Posterior vena cava (tissue), 2 donors: ENCODE data around the gene PDE4D. TPM values are rescaled to one million over a fixed set of nuclear protein-coding genes. Genes with fewer than 3 reads are reported as not detected.
"Not testable (repeated sequence)": the region's sequence is repeated elsewhere in the genome, so short reads cannot be mapped to it uniquely, and the experiment has no call there.

Source experiments
- DNase-seq: peaks from one replicate; pipeline ENCODE4 v3.0.0-alpha.2; 2020; ENCODE audit warnings: low spot score
- intact Hi-C, 2 donors: fragments of 100-400 bp; cut with DNase I; formaldehyde crosslinking; loops; one replicate each; pipeline versions ENCODE4 v1.14.1 to v1.14.2; 2022 to 2023
- total RNA-seq, 2 donors: library from RNA; stranded (reverse); fragmentation: NEBNext Ultra II Directional; extraction: Animal tissue kit (Norgen Biotek cat#: 25700); gene quantifications; one replicate each; pipeline ENCODE4 v1.2.1, GENCODE V29; 2021
- donor health status: DM: yes; HTN: yes; CAD: no.
- donor health status: DM: yes; HTN: yes; CAD: no.

Gene PDE4D
- total RNA-seq, 2 donors from 2014 or later = 72.4 to 106 TPM

GRCh38 chr5:59019078-59019477 is 874.4 kb downstream of the PDE4D start:
- DNase-seq = no peak
- intact Hi-C loops = no loop called here

GRCh38 chr5:59016925-59017324 is 876.6 kb downstream of the PDE4D start:
- DNase-seq = no peak
- intact Hi-C loops = no loop called here

GRCh38 chr5:59008816-59009473 is 884.6 kb downstream of the PDE4D start:
- intact Hi-C loops = loop anchor here (10.0 kb wide), 1 partner anchor 114 kb away; no protein-coding TSS in a partner anchor

GRCh38 chr5:59007460-59008063 is 886.0 kb downstream of the PDE4D start:
- intact Hi-C loops = loop anchor here (10.0 kb wide), 1 partner anchor 113 kb away; no protein-coding TSS in a partner anchor
- no peak for DNase-seq

More at GRCh38 chr5:59008816-59009473, 884.6 kb downstream of the PDE4D start:
- no peak for DNase-seq

GRCh38 chr5:59005934-59006701 is 887.4 kb downstream of the PDE4D start:
- intact Hi-C loops = loop anchor here (10.0 kb wide), 1 partner anchor 111 kb away; no protein-coding TSS in a partner anchor

GRCh38 chr5:59003641-59004040 is 889.9 kb downstream of the PDE4D start:
- DNase-seq = no peak
- intact Hi-C loops = loop anchor here (10.0 kb wide), 1 partner anchor 109 kb away; no protein-coding TSS in a partner anchor

More at GRCh38 chr5:59005934-59006701, 887.4 kb downstream of the PDE4D start:
- no peak for DNase-seq

GRCh38 chr5:59003124-59003523 is 890.4 kb downstream of the PDE4D start:
- intact Hi-C loops = loop anchor here (10.0 kb wide), 1 partner anchor 108 kb away; no protein-coding TSS in a partner anchor
- DNase-seq = no peak

- no peak for DNase-seq
- intact Hi-C loops = loop anchor here (10.0 kb wide), 1 partner anchor 107 kb away; no protein-coding TSS in a partner anchor
Observed at GRCh38 chr5:59002162-59002825, 891.2 kb downstream of the PDE4D start.

- DNase-seq = no peak
Observed at GRCh38 chr5:59001716-59002115, 891.8 kb downstream of the PDE4D start.

GRCh38 chr5:59001154-59001553 is 892.4 kb downstream of the PDE4D start:
- intact Hi-C loops = loop anchor here (10.0 kb wide), 1 partner anchor 106 kb away; no protein-coding TSS in a partner anchor
- no peak for DNase-seq

More at GRCh38 chr5:59001716-59002115, 891.8 kb downstream of the PDE4D start:
- intact Hi-C loops = loop anchor here (10.0 kb wide), 1 partner anchor 107 kb away; no protein-coding TSS in a partner anchor

GRCh38 chr5:59000211-59000610 is 893.3 kb downstream of the PDE4D start:
- intact Hi-C loops = loop anchor here (10.0 kb wide), 1 partner anchor 105 kb away; no protein-coding TSS in a partner anchor
- no peak for DNase-seq

GRCh38 chr5:58999804-59000203 is 893.7 kb downstream of the PDE4D start:
- intact Hi-C loops = loop anchor here (10.0 kb wide), 1 partner anchor 105 kb away; no protein-coding TSS in a partner anchor
- DNase-seq = no peak

- intact Hi-C loops = no loop called here
- DNase-seq = no peak
Observed at GRCh38 chr5:58998544-58998943, 895.0 kb downstream of the PDE4D start.

GRCh38 chr5:58995779-58996178 is 897.7 kb downstream of the PDE4D start:
- intact Hi-C loops, DNase-seq: not testable (repeated sequence)

- intact Hi-C loops = no loop called here
- DNase-seq = no peak
Observed at GRCh38 chr5:58993461-58993860, 900.1 kb downstream of the PDE4D start.

GRCh38 chr5:58988938-58989337 is 904.6 kb downstream of the PDE4D start:
- DNase-seq = no peak
- intact Hi-C loops = no loop called here

- DNase-seq = no peak
- intact Hi-C loops = no loop called here
Observed at GRCh38 chr5:58987193-58987592, 906.3 kb downstream of the PDE4D start.

- DNase-seq = no peak
- intact Hi-C loops = no loop called here
Observed at GRCh38 chr5:58986281-58986680, 907.2 kb downstream of the PDE4D start.

GRCh38 chr5:58985759-58986158 is 907.8 kb downstream of the PDE4D start:
- intact Hi-C loops = no loop called here
- DNase-seq = no peak
